ENCODE results near the gene HOXD11.

Gene HOXD11

DNA sequence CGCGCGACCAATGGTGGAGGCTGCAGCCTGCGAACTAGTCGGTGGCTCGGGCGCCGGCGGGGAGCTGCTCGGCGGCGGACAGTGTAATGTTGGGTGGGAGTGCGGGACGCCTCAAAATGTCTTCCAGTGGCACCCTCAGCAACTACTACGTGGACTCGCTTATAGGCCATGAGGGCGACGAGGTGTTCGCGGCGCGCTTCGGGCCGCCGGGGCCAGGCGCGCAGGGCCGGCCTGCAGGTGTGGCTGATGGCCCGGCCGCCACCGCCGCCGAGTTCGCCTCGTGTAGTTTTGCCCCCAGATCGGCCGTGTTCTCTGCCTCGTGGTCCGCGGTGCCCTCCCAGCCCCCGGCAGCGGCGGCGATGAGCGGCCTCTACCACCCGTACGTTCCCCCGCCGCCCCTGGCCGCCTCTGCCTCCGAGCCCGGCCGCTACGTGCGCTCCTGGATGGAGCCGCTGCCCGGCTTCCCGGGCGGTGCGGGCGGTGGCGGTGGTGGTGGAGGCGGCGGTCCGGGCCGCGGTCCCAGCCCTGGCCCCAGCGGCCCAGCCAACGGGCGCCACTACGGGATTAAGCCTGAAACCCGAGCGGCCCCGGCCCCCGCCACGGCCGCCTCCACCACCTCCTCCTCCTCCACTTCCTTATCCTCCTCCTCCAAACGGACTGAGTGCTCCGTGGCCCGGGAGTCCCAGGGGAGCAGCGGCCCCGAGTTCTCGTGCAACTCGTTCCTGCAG is 15.8 kb downstream of the HOXD11 start, which contains the start of gene HOXD9:
Gene HOXD9, plus strand, starts transcription at position 37 of the 728 bp plus-strand sequence. Its CDS starts 50 bp downstream, at position 87.
- peak within 1 kb of the TSS; percentile 31; the same call in 1 of the 2 replicates for H3K4me3 ChIP-seq (ENCODE audit: low read length)
- peaks cover 100% of the 10 kb centered on the region for H3K27me3 ChIP-seq (ENCODE audit: insufficient read depth, low read length)
- H3K9me3 ChIP-seq (ENCODE audit: insufficient read depth, low read depth, low read length) = peaks cover 7% of the 10 kb centered on the region; the same call in 1 of the 2 replicates
- H3K36me3 ChIP-seq (ENCODE audit: insufficient read depth, low read depth, low read length) = no peaks in the 10 kb centered on the region
- H3K27ac ChIP-seq (ENCODE audit: low read length) = no peak within 1 kb of the TSS
- H3K4me1 ChIP-seq (ENCODE audit: insufficient read depth, low read length) = no peaks in the 10 kb centered on the region
- H3K9ac ChIP-seq (ENCODE audit: low read depth, low read length) = no peak within 1 kb of the TSS

DNA sequence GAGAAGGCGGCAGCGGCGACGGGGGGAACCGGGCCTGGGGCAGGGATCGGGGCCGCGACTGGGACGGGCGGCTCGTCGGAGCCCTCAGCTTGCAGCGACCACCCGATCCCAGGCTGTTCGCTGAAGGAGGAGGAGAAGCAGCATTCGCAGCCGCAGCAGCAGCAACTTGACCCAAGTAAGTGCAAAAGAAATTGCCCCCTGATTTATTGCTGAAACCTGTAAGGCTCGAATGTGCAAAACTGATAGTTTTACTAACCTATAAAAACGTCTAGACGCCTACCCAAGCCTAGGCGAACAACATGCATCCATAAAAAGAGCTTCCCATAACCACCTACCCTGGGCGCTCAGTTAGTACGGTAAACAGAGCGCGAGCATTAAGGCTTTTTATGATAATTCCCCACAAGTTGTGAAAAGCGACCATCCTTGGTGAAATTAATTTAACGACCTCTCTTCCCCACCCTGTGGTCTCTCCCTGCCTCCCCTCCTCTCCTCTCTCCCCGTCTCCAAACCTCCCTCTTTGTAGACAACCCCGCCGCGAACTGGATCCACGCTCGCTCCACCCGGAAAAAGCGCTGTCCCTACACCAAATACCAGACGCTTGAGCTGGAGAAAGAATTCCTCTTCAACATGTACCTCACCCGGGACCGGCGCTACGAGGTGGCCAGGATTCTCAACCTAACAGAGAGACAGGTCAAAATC is 16.5 kb downstream of the HOXD11 start:
- Histone ChIP-seq H3K27ac (ENCODE audit: low read length) (no peak overlapping the region), H3K4me3 (ENCODE audit: low read length) (no peak overlapping the region), H3K9me3 (ENCODE audit: insufficient read depth, low read depth, low read length) (peaks cover 7% of the 10 kb centered on the region; the same call in 1 of the 2 replicates), H3K4me1 (ENCODE audit: insufficient read depth, low read length) (no peaks in the 10 kb centered on the region), H3K36me3 (ENCODE audit: insufficient read depth, low read depth, low read length) (no peaks in the 10 kb centered on the region), H3K27me3 (ENCODE audit: insufficient read depth, low read length) (peaks cover 100% of the 10 kb centered on the region), H3K9ac (ENCODE audit: low read depth, low read length) (no peak overlapping the region)

DNA sequence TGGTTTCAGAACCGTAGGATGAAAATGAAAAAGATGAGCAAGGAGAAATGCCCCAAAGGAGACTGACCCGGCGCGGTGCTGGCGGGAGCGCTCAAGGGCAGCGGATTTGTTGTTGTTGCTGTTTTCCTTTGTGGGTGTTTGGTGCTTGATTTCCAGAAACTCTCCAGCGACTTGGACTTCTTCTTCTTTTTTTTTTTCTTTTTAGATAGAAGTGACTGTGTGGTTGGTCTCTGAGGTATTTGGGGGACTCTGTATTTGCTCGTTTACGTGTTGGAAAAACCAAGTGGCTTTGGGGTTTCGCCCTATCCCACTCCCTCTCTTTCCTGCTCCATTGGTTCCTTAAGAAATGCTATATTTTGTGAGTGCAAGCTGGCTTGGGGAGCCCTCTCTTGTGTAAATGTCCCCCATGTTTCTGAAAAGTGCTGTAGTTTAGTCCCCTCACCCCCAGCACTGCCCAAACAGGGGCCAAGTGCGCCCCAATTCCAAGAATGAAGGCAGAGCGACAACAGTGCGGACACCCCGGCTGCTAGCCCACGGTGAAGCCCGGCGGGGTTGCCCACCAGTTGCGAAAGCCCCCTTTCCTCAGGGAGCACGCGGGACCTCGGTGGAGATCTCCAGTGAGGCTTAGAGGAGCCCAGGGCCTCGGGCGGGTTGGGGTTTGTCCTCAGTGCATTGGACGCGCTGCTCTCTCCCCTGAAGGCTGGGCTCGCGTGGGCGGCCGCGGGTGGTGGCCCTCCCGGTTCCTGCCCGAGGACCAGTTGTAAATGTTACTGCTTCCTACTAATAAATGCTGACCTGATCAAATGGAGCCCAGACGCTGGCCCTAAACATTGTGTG is 17.2 kb downstream of the HOXD11 start:
- Histone ChIP-seq H3K27ac (ENCODE audit: low read length) (no peak overlapping the region), H3K9me3 (ENCODE audit: insufficient read depth, low read depth, low read length) (peaks cover 7% of the 10 kb centered on the region; the same call in 1 of the 2 replicates), H3K4me1 (ENCODE audit: insufficient read depth, low read length) (no peaks in the 10 kb centered on the region), H3K27me3 (ENCODE audit: insufficient read depth, low read length) (peaks cover 100% of the 10 kb centered on the region), H3K9ac (ENCODE audit: low read depth, low read length) (no peak overlapping the region), H3K36me3 (ENCODE audit: insufficient read depth, low read depth, low read length) (no peaks in the 10 kb centered on the region), H3K4me3 (ENCODE audit: low read length) (no peak overlapping the region)

DNA sequence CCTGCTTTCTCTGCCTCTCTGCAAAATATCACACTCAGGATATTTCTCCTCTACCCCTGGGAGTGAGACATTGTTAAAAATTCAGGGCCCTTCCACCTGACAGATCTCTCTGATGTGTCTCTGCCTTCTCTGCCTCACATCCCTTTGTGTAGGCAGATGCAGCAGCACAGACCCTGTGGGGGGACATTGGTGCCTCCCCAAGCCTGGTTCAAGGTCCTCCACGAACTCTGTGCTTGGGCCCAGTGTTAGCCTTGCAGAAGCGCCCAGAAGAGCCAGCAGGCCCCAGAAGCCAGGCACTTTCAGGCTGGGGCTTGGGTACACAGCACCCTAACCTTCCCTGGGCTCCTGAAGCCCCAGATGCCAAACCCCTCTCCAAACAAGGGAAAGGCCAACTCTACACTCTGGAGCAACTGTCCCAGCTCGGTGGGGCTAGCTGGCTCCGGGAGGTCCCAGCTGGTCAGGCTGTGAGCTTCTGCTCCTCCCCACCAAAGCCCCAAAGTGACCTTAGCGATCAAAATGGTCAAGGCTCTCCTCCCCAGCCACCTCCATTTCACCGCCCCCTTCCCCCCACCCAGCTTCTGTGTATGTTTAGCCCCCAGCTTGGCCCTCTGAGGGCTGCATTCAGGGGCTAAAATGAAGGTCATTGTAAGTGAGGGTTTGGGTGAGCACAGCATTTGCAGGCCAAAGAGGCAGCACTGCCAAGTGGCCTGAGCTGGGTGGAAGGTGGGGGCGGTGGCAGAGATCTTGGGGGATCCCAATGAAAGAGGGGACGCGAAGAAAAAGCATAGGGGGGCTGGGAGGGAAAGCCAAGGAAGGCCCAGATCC is 18.1 kb downstream of the HOXD11 start:
- Histone ChIP-seq H3K36me3 (ENCODE audit: insufficient read depth, low read depth, low read length) (no peaks in the 10 kb centered on the region), H3K9me3 (ENCODE audit: insufficient read depth, low read depth, low read length) (peaks cover 7% of the 10 kb centered on the region; the same call in 1 of the 2 replicates), H3K4me1 (ENCODE audit: insufficient read depth, low read length) (no peaks in the 10 kb centered on the region), H3K27ac (ENCODE audit: low read length) (no peak overlapping the region), H3K27me3 (ENCODE audit: insufficient read depth, low read length) (peaks cover 100% of the 10 kb centered on the region), H3K9ac (ENCODE audit: low read depth, low read length) (no peak overlapping the region), H3K4me3 (ENCODE audit: low read length) (no peak overlapping the region)

DNA sequence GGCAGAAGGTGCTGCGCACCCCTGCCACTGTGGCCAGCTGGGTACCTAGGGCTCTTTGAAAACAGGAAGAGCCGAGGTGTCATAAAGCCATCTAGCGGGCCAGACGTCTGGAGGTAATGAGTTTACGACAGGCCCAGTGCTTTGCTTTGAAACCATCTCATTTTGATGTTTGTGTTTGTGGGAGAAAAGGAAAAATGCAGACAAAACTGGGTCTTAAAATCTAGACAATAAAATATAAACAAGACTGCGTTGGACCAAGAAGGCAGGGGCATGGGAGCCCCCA is 18.6 kb downstream of the HOXD11 start:
- H3K4me3 ChIP-seq (ENCODE audit: low read length) = no peak overlapping the region
- no peaks in the 10 kb centered on the region for H3K4me1 ChIP-seq (ENCODE audit: insufficient read depth, low read length)
- H3K27me3 ChIP-seq (ENCODE audit: insufficient read depth, low read length) = peaks cover 100% of the 10 kb centered on the region
- no peak overlapping the region for H3K9ac ChIP-seq (ENCODE audit: low read depth, low read length)
- H3K36me3 ChIP-seq (ENCODE audit: insufficient read depth, low read depth, low read length) = no peaks in the 10 kb centered on the region
- peaks cover 8% of the 10 kb centered on the region; the same call in 1 of the 2 replicates for H3K9me3 ChIP-seq (ENCODE audit: insufficient read depth, low read depth, low read length)
- no peak overlapping the region for H3K27ac ChIP-seq (ENCODE audit: low read length)

DNA sequence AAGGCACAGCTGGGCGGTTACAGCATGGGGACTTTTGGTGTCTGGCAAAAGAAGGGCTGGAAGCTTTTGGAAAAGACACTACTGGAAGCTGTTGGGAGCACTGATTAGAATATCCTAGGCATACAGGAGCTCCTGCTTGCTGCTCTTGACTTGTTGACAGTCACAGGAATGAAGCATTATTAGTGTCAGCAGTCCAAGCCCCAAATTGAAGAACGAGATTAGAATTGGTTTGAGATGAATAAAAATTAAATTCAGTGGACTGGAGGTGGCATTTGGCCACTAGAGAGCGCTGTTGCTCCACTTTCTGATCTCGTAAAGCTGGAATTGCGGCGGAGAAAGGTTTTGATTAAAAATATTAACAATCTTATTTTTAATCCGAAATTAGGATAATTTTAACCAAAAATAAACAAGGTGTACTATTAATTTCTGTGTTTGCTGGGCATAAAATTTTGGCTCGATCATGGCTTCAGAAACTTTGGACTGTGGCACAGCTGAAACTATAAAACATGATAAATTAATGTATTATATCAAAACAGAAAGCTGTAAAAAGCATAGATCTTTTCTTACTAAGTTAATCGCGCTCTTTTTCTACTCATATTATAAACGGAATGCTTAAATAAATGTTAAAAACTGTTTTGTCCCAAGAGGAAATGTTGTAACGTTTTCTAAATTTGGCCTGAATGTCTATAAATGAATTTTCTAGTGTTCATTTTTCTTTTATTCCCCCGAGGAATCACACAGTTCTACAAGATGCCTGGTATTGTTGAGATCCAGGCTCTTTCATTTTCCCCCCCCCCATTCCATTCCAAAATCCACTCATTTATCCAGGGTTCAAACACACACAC is 20.1 kb downstream of the HOXD11 start:
- Histone ChIP-seq H3K27ac (ENCODE audit: low read length) (no peak overlapping the region), H3K9me3 (ENCODE audit: insufficient read depth, low read depth, low read length) (peaks cover 9% of the 10 kb centered on the region; the same call in 1 of the 2 replicates), H3K27me3 (ENCODE audit: insufficient read depth, low read length) (peaks cover 100% of the 10 kb centered on the region), H3K4me3 (ENCODE audit: low read length) (no peak overlapping the region), H3K36me3 (ENCODE audit: insufficient read depth, low read depth, low read length) (no peaks in the 10 kb centered on the region), H3K9ac (ENCODE audit: low read depth, low read length) (no peak overlapping the region), H3K4me1 (ENCODE audit: insufficient read depth, low read length) (no peaks in the 10 kb centered on the region; the same call in 1 of the 2 replicates)

DNA sequence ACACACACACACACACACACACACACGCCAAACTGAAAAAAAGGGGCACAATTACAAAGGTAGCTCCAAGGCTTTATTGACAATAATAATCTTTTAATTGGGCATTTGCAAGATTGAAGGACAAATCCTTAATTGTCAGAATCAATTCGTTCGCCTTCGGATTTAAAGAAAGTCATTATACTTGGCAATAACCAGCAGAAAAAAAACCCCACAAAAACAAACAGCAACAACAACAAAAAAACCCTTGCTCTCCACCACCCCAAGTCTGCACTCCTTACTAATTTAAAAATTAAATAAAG is 20.6 kb downstream of the HOXD11 start:
- peaks cover 9% of the 10 kb centered on the region; the same call in 1 of the 2 replicates for H3K9me3 ChIP-seq (ENCODE audit: insufficient read depth, low read depth, low read length)
- no peak overlapping the region for H3K4me3 ChIP-seq (ENCODE audit: low read length)
- no peak overlapping the region for H3K27ac ChIP-seq (ENCODE audit: low read length)
- no peaks in the 10 kb centered on the region for H3K36me3 ChIP-seq (ENCODE audit: insufficient read depth, low read depth, low read length)
- H3K9ac ChIP-seq (ENCODE audit: low read depth, low read length) = no peak overlapping the region
- peaks cover 100% of the 10 kb centered on the region for H3K27me3 ChIP-seq (ENCODE audit: insufficient read depth, low read length)
- H3K4me1 ChIP-seq (ENCODE audit: insufficient read depth, low read length) = no peaks in the 10 kb centered on the region; the same call in 1 of the 2 replicates

DNA sequence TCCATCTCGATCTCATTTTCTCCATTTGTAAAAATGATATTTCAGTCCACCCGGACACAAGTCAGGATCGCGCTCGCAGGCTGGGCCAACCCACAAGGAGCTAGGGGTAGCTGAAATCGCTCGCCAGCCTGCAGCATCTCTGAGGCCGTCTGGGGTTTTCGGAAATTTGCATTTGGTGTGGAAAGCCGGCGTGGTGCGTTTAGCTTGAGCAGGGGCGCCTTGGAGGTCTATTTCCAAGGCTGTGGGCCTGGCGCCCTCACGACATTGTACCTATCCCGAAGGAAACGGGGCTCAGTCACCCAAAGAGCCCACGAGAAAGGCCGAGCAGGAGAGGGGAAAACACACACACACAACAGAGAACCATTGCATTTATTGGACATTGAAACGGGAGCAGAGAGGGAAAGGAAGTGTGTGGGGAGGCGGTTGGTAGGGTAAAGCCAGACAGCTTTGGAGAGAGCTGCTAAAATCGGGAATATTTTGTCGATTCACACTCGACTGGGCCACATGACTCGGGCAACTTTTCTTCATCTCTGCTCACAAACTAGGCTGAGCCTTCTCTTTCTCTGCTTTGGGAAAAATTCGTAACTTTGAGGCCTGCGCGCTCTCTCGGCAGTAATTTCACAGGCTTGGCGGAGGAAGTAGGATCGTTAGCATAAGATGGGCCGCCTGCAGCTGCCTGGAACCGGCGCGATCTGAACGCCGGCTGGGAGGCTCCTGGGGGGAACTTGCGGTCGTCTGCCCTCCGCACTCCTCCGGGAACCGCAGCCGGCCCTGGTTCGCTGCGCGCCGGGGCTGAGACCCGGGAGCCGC is 21.3 kb downstream of the HOXD11 start:
- H3K4me3 ChIP-seq (ENCODE audit: low read length) = 0 out of 2 replicates have a peak overlapping the region, but pooled peaks have one; percentile 6
- H3K27ac ChIP-seq (ENCODE audit: low read length) = no peak overlapping the region
- H3K9ac ChIP-seq (ENCODE audit: low read depth, low read length) = no peak overlapping the region
- H3K4me1 ChIP-seq (ENCODE audit: insufficient read depth, low read length) = no peaks in the 10 kb centered on the region; the same call in 1 of the 2 replicates
- H3K36me3 ChIP-seq (ENCODE audit: insufficient read depth, low read depth, low read length) = no peaks in the 10 kb centered on the region
- peaks cover 7% of the 10 kb centered on the region; the same call in 1 of the 2 replicates for H3K9me3 ChIP-seq (ENCODE audit: insufficient read depth, low read depth, low read length)
- peaks cover 100% of the 10 kb centered on the region for H3K27me3 ChIP-seq (ENCODE audit: insufficient read depth, low read length)

DNA sequence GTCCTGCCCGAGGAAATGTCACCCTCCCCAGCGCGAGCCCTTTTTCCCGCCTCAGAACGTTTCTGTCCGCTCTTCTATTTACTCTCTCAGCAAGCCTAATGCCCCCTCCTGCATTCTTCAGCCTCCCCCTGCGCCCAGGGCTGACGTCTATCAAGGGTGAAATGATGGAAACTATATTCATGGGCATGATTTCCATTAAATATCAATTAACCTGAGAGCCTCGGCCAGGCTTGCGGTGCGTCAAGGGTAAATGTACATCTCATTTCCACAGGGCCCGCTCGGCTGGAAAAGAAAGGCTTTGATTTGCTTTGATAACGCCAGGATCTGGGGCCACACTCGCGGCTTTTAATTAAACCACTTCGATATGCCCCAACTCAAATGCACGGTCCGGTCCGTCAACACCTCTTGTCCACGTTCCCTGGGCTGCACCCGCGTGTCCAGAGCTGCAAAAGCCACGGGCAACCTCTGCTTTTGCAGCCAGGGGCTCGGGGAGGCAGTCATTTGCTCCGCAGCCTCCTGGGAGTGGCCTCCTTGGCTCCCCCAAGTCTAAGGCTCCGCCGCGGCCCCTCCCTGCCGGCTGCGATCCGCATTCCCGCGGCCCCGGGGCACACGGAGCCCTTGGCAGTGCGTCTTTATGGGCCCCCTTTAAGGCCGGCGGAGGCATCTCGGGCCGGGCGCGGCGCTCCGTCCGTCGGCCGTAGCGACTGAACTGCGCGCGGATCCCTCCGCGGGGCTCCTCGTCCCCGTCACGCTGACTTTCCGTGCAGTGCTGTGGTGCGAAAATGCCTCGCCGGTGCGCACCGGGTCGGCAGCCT is 22.1 kb downstream of the HOXD11 start, which contains the start of gene HOXD8:
Gene HOXD8, plus strand, starts transcription at position 724 of the 815 bp plus-strand sequence. CDS start 662 bp downstream, outside the sequence.
- Histone ChIP-seq H3K4me3 (ENCODE audit: low read length) (0 out of 2 replicates have a peak within 1 kb of the TSS, but pooled peaks have one; percentile 6), H3K9me3 (ENCODE audit: insufficient read depth, low read depth, low read length) (peaks cover 2% of the 10 kb centered on the region; the same call in 1 of the 2 replicates), H3K4me1 (ENCODE audit: insufficient read depth, low read length) (no peaks in the 10 kb centered on the region; the same call in 1 of the 2 replicates), H3K27ac (ENCODE audit: low read length) (no peak within 1 kb of the TSS), H3K36me3 (ENCODE audit: insufficient read depth, low read depth, low read length) (no peaks in the 10 kb centered on the region), H3K27me3 (ENCODE audit: insufficient read depth, low read length) (peaks cover 100% of the 10 kb centered on the region), H3K9ac (ENCODE audit: low read depth, low read length) (no peak within 1 kb of the TSS)
